ENCODE data around the gene KRT83. TPM values are rescaled to one million over a fixed set of nuclear protein-coding genes. Genes with fewer than 3 reads are reported as not detected.

KRT83 gene
- total RNA-seq, 1 experiment from 2014 or later = not detected

DNA sequence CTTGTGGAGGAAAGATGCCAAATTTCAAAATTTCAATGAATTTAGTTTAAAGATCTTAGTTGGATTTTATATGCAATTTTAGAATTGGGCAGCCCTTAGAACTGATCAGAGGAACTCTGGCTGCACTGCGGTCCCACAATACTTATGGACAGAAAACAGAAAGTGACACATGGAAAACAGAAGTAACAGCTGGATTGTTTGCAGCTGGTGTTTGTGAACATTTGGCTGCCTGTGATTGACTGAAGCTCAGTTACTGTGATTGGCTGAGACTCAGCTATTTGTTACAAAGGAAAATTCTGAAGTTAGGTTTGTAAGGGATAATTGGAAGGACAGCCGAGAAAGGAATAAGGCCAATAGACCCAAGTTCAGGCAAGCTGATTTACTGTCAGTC lies 56.8 kb downstream of the KRT83 start:
- H3K4me3 ChIP-seq = no peak overlapping the region
- H3K9me3 ChIP-seq (ENCODE audit: insufficient read depth, low read depth) = no peaks in the 10 kb centered on the region
- H3K27me3 ChIP-seq (ENCODE audit: insufficient read depth, low read depth) = no peaks in the 10 kb centered on the region
- no peak overlapping the region for H3K4me2 ChIP-seq
- no peaks in the 10 kb centered on the region for H4K20me1 ChIP-seq (ENCODE audit: insufficient read depth)
- no peak overlapping the region for H3K27ac ChIP-seq
- no peak for DNase-seq
- no peaks in the 10 kb centered on the region for H3F3A ChIP-seq (ENCODE audit: insufficient read depth, low read depth)
- no peaks in the 10 kb centered on the region for H3K79me2 ChIP-seq (ENCODE audit: low read depth)
- H3K9me2 ChIP-seq (ENCODE audit: insufficient read depth) = no peaks in the 10 kb centered on the region
- 0 out of 2 replicates have a peak, but pooled peaks cover 8% of the 10 kb centered on the region for H3K4me1 ChIP-seq (replicated peaks; ENCODE audit: insufficient read depth)
- no peaks in the 10 kb centered on the region for H3K36me3 ChIP-seq (ENCODE audit: low read depth)
- intact Hi-C loops (cut with micrococcal nuclease; ENCODE audit: unreplicated experiment) = no loop called here
- POLR2A ChIA-PET (ENCODE audit: unreplicated experiment) = no interaction called here
- H2AFZ ChIP-seq = no peak overlapping the region
- CTCF ChIA-PET = interaction anchor here (0.7 kb wide), 1 partner anchor 535 kb away, joined by 3 read pairs; no protein-coding TSS in a partner anchor
- TF ChIP-seq, protein P1, sequence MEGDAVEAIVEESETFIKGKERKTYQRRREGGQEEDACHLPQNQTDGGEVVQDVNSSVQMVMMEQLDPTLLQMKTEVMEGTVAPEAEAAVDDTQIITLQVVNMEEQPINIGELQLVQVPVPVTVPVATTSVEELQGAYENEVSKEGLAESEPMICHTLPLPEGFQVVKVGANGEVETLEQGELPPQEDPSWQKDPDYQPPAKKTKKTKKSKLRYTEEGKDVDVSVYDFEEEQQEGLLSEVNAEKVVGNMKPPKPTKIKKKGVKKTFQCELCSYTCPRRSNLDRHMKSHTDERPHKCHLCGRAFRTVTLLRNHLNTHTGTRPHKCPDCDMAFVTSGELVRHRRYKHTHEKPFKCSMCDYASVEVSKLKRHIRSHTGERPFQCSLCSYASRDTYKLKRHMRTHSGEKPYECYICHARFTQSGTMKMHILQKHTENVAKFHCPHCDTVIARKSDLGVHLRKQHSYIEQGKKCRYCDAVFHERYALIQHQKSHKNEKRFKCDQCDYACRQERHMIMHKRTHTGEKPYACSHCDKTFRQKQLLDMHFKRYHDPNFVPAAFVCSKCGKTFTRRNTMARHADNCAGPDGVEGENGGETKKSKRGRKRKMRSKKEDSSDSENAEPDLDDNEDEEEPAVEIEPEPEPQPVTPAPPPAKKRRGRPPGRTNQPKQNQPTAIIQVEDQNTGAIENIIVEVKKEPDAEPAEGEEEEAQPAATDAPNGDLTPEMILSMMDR (conservative IDR thresholded peaks at IDR 0.05) = no peak
- no peak for TF ChIP-seq EZH2 (IDR thresholded peaks at IDR 0.05; ENCODE audit: low read depth)
- BruUV-seq (replicated peaks) = no TSS peak

Other genes starting within 250 kb of the KRT83 start
- gene SMIM41, start 241.7 kb downstream of the KRT83 start, total RNA-seq (2021) = 0.28 TPM in 1 of 2 replicates, not detected in the other
- gene KRT80, start 129.4 kb downstream of the KRT83 start, total RNA-seq (2021) = 84.1 and 94.9 TPM in 2 replicates
- 3,783 and 4,555 TPM in 2 replicates for gene KRT7, start 88.2 kb downstream of the KRT83 start, total RNA-seq (2021)
- gene KRT86, start 46.8 kb downstream of the KRT83 start, total RNA-seq (2021) = 2.7 and 5.7 TPM in 2 replicates
- 2.5 and 4.3 TPM in 2 replicates for gene KRT81, start 29.9 kb downstream of the KRT83 start, total RNA-seq (2021)
- not detected in 2 replicates for gene KRT85, start 46.1 kb upstream of the KRT83 start, total RNA-seq (2021)
- gene KRT84, start 64.3 kb upstream of the KRT83 start, total RNA-seq (2021) = not detected in 2 replicates
- gene KRT82, start 84.9 kb upstream of the KRT83 start, total RNA-seq (2021) = not detected in 2 replicates
- gene KRT75, start 113.0 kb upstream of the KRT83 start, total RNA-seq (2021) = not detected in 2 replicates
- gene KRT6B, start 130.7 kb upstream of the KRT83 start, total RNA-seq (2021) = 0.98 and 1.1 TPM in 2 replicates
- not detected in 2 replicates for gene KRT6C, start 152.4 kb upstream of the KRT83 start, total RNA-seq (2021)
- gene KRT6A, start 171.9 kb upstream of the KRT83 start, total RNA-seq (2021) = 55.9 and 87.5 TPM in 2 replicates
- 89.7 and 134 TPM in 2 replicates for gene KRT5, start 199.0 kb upstream of the KRT83 start, total RNA-seq (2021)
- not detected in 2 replicates for gene KRT71, start 231.7 kb upstream of the KRT83 start, total RNA-seq (2021)

All from PC-9 (cell line).